GM19324 (cell line): ENCODE measurements around the gene CNNM2.

Source experiments
- ATAC-seq: cut with Tn5 transposase; IDR thresholded peaks from one replicate; pipeline ENCODE4 v1.9.1; 2021; ENCODE audit warnings: mild to moderate bottlenecking, moderate library complexity; ENCODE audit not compliant: unreplicated experiment, low FRiP score

CNNM2 gene

GRCh38 chr10:102917962-102918816, at the start of gene CNNM2:
TSS of gene CNNM2 (plus strand) at chr10:102918294. CDS start at chr10:102918481, 187 bp downstream.
- peak; percentile 93 for ATAC-seq

DNA sequence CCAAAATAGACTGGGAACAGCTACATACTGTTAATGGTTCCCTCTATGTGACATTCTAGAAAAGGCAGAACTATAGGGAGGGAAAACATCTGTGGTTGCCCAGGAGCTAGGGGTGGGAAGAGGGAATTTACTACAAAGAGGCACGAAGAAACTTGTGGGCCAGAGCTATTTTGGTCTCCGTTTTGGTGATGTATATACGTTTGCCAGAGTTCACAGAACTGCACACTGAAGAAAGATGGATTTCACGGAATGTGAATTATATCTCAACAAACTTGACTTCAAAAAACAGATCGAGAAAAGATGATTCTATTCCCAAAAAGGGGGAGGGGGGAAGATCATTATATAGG, 49.2 kb upstream of the CNNM2 start:
- no peak for ATAC-seq

DNA sequence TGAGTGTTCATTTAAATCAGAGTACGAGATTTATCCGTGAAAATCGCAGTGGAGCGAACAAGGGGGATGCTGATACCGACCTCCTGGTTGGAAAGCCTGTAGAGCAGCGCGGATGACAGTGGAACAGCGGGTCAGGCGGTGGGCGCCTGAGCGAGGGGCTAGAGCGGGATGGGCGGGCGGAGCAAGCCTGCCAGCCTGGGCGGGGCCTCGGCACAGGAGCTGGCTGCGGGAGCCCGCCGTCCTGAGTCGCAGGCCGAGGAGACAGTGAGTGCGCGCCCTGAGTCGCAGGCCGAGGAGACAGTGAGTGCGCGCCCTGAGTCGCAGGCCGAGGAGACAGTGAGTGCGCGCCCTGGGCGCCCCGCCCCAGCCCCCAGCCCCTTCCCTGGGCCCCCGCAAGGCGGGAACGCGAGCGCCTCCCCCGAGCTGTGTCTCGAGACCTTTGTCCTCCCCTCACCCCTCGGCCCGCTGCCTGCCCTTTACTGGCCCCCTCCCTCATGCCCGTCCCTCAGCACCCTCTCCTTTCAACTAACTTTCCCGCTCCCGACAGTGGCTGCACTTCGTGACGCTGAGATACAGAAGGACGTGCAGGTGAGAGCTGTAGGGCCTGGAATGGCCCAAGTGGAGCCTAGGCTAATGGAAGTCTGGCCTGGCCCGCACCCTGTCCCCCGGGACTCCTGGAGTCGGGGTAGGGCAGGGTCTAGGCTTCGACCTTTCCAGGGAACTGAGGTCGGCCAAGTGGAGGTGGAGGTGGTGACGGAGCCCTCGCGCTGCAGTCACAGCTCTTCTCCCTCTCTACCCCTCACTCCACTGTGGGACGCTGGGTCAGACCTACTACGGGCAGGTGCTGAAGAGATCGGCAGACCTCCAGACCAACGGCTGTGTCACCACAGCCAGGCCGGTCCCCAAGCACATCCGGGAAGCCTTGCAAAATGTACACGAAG, 48.6 kb upstream of the CNNM2 start, which contains the start of gene AS3MT:
Gene AS3MT (plus strand): TSS at position 213 of the 941 bp plus-strand sequence. CDS start 123 bp downstream, at position 336.
- ATAC-seq: no peak

GRCh38 chr10:102870221-102870620, 47.9 kb upstream of the CNNM2 start:
- ATAC-seq: no peak

- no peak for ATAC-seq
These were observed 45.9 kb upstream of the CNNM2 start for GRCh38 chr10:102872163-102872562.

- no peak for ATAC-seq
These were observed 41.3 kb upstream of the CNNM2 start for GRCh38 chr10:102876747-102877153.

DNA sequence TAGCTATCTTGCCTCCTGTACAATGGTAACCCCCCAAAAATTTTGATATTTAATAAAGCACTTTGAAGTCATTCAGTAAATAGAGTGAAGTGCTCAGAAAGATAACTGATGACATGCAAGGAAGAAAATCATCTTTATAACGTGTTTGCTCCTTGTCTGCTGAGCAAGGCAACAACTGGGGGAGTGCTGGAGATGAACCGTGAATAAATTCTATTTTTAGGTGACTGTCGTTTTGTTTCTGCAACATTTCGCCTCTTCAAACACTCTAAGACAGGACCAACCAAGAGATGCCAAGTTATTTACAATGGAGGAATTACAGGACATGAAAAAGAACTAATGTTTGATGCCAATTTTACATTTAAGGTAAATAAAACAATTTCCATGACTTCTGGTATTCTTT, 39.5 kb upstream of the CNNM2 start:
- ATAC-seq: no peak

DNA sequence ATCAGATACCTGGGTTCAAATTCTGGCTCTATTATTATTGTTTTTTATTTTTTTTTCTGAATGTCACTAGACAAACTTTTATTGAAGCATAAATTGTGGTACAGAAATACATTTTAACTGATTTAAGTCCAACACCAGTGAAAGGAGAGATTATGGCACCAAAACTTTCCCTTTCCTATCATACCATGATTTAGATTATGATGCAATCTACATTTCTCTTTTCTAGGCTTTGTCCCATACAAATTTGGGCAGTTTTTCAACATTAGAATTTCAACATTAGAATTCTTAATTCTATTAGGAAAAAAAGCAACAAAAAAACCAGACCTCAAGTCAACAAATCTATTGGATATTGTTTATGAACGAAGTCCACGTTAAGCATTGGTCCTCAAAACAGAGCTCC, 37.8 kb upstream of the CNNM2 start:
- ATAC-seq: no peak

DNA sequence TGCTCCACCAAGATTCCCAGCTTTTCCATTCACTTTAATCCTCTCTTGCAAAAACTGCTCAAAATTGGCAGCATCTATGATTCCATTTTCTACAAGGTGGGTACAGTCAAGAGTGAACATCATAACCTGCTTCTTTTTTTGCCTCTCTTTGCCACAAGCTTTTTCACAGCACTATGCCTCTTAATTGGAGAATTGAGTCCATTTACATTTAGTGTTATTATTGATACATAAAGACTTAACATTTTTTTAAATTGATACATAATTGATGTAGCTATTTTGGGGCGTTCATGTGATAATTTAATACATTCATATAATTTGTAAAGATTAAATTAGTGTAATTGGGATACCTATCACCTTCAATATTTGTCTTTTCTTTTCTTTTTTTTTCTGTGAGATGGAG, 30.0 kb upstream of the CNNM2 start:
- no peak for ATAC-seq

- ATAC-seq: no peak
These were observed 23.5 kb upstream of the CNNM2 start for GRCh38 chr10:102894466-102895213.

GRCh38 chr10:102900006-102900405, 18.1 kb upstream of the CNNM2 start:
- ATAC-seq: no peak

GRCh38 chr10:102904346-102904745, 13.7 kb upstream of the CNNM2 start:
- ATAC-seq: no peak

GRCh38 chr10:102906507-102906906, 11.6 kb upstream of the CNNM2 start:
- no peak for ATAC-seq

- ATAC-seq: no peak
These were observed 3.3 kb upstream of the CNNM2 start for GRCh38 chr10:102914781-102915180.

DNA sequence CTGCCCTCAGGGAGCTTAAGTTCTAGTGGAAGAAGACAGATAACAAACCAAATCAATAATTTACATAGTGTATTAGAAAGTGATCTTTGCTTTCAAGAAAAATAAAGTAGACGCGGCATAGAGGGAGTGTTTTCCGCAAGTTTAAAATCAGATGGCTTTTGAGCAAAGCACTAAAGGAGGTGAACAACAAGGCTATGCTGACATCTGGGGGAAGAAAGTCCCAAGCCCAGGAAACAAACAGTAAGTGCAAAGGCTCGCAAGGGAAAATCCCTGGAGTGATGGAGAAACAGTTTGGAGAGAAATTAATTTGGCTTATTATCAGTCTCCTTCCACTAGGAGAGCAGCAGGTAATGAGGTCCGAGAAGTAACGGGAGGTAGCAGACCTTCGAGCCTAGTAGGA, 1.9 kb upstream of the CNNM2 start:
- ATAC-seq: no peak

- peak; percentile 42 for ATAC-seq
These were observed 656 bp upstream of the CNNM2 start for GRCh38 chr10:102917314-102917961.

GRCh38 chr10:102918817-102919245, 737 bp downstream of the CNNM2 start:
- ATAC-seq: no peak

DNA sequence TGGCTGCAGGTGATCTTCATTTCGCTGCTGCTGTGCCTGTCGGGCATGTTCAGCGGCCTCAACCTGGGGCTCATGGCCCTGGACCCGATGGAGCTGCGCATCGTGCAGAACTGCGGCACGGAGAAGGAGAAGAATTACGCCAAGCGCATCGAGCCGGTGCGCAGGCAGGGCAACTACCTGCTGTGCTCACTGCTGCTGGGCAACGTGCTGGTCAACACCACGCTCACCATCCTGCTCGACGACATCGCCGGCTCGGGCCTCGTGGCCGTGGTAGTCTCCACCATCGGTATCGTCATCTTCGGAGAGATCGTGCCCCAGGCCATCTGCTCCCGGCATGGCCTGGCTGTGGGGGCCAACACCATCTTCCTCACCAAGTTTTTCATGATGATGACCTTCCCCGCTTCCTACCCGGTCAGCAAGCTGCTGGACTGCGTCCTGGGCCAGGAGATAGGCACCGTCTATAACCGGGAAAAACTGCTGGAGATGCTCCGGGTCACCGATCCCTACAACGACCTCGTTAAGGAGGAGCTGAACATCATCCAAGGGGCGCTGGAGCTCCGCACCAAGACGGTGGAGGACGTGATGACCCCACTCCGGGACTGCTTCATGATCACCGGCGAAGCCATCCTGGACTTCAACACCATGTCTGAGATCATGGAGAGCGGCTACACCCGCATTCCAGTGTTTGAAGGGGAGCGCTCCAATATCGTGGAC, 1.3 kb downstream of the CNNM2 start:
- no peak for ATAC-seq

- ATAC-seq: no peak
These were observed 2.1 kb downstream of the CNNM2 start for GRCh38 chr10:102919992-102920739.
